ENCODE results near the gene CEP112.

Gene CEP112

DNA sequence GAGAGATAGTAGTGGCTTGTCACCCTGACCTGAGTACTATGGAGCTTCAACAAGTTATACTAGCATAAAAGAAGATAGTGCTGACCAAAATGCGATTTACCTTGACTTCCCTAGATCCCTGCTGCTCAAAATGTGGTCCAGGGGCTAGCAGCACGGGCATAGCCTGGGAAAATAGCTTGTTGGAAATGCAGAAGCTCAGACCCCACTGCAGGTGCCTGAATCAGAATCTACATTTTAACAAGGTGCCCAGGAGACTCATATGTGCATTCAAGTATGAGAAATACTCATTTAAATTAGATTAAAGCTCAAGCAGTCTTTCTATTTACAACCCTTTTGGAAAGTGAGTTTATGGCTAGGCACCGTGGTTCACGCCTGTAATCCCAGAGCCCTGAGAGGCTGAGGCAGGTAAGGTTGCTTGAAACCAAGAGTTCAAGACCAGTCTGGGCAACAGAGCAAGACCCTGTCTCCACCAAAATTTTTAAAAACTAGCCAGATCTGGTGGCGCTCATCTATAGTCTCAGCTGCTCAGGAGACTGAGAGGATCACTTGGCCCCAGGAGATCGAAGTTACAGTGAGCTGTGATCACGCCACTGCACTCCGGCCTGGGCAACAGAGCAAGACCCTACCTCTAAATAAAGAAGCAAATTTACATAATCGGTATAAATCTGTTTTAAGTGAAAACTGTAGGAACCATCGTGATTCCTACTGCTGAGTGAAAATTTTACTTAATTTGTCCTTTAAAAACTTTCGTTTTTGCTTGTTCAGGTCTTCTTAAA, 30.0 kb upstream of the CEP112 start:
- no peak for DNase-seq (ENCODE audit: insufficient read length, low spot score)
- TF ChIP-seq, protein P1, sequence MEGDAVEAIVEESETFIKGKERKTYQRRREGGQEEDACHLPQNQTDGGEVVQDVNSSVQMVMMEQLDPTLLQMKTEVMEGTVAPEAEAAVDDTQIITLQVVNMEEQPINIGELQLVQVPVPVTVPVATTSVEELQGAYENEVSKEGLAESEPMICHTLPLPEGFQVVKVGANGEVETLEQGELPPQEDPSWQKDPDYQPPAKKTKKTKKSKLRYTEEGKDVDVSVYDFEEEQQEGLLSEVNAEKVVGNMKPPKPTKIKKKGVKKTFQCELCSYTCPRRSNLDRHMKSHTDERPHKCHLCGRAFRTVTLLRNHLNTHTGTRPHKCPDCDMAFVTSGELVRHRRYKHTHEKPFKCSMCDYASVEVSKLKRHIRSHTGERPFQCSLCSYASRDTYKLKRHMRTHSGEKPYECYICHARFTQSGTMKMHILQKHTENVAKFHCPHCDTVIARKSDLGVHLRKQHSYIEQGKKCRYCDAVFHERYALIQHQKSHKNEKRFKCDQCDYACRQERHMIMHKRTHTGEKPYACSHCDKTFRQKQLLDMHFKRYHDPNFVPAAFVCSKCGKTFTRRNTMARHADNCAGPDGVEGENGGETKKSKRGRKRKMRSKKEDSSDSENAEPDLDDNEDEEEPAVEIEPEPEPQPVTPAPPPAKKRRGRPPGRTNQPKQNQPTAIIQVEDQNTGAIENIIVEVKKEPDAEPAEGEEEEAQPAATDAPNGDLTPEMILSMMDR (IDR thresholded peaks at IDR 0.05; ENCODE audit: insufficient read depth, missing control alignments): no peak
- no peak for FAIRE-seq

DNA sequence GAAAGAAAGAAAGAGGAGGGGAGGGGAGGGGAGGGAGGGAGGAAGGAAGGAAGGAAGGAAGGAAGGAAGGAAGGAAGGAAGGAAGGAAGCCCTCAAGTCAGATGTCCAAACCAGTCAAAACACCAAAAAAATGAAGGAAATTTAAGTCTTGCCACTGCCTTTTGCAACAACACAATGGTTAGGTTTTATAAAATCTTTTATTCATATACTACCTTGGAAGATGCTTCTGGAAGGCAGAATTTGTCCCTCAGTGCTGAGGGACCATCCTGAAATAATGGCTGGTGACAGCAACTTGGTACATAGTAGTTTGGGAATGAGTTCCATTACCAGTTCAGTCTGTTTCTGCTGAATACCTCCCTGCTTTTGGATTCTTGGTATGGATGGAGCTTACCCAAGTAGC, 29.4 kb upstream of the CEP112 start:
- TF ChIP-seq, protein P1 (IDR thresholded peaks at IDR 0.05; ENCODE audit: insufficient read depth, missing control alignments): no peak
- no peak for FAIRE-seq
- DNase-seq (ENCODE audit: insufficient read length, low spot score): no peak

DNA sequence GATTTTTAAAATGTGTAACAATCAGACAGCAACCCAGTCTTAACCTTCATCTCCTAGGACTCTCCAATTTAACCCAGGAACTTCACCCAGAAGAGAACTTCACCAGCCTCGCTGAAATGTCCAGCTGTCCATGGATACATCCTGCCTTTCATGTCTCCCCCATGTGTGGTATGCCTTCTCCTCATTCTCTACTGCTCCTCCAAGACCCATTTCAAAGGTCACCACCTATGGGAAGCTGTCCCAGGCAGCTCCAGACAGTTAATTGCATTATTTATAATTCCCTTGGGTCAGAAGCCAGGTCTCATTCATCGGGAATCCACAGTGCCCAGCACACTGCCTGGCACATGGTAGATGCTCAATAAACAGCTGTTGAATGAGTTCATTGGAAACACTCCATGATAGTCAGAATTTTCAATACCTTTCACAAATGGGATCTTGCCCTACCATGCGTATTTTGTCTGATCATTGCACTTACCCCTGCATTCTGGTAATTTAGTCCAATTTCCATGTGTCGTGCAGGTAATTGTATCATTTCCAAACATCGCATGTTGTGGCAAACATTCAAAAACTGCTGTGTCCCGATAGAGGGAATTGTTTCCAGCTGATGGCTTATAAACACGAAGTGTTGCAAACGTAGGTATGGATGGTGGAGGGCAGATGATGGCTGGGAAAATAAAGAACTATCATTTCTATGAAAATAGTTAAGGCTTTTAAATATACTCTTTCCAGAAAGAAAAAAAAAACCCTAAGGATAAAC, 28.3 kb upstream of the CEP112 start:
- DNase-seq (ENCODE audit: insufficient read length, low spot score) (no peak), FAIRE-seq (no peak)
- TF ChIP-seq, protein P1 (IDR thresholded peaks at IDR 0.05; ENCODE audit: insufficient read depth, missing control alignments): no peak

DNA sequence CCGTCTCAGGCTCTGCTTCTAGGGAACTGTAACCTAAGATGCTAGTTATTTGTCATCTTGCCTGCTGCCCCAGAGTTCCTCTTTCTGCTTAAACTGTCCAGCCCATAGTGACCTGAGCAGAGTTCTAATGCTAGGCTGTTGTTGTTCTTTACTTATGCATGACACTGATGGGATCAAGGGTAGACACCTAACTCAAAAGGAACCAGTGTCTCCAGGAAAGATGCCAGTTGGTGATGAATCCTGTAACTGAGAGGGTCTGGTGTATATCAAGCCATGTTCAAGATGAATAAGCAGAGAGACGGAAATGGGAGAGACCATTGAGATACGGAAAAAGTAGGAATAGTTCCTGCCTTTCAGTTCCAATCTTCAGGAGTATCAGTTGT, 23.6 kb upstream of the CEP112 start:
- TF ChIP-seq, protein P1 (IDR thresholded peaks at IDR 0.05; ENCODE audit: insufficient read depth, missing control alignments): no peak
- FAIRE-seq: no peak
- no peak for DNase-seq (ENCODE audit: insufficient read length, low spot score)

DNA sequence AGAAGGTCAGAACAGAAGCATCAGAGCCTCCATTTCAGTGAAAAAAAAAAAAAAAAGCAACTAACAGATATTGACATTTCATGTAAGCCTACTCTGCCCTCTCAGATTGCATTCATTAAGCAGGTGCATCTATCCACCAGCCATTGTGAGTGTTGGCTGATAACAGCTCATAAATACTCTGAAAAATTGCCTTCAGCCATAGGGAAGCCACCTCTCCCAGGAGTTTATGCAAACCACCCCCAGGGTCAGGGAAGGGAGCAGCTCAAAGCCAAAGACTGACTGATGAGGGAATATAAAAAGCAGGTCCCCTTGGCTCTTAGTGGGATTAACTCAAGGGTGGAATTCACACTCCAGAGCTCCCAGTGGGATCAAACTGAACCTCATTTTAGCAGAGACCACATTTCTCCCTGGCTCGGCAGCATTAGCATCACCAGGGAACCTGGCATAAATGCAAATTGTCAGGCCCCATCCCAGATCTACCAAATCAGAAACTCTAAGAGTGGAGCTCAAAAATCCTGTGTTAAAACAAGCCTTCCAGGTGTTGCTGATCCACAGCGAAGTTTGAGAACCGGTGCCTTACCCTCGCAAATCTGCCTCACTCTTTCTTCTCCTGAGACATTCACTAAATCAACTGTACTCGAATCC, 23.1 kb upstream of the CEP112 start:
- TF ChIP-seq, protein P1 (IDR thresholded peaks at IDR 0.05; ENCODE audit: insufficient read depth, missing control alignments): no peak
- FAIRE-seq (no peak), DNase-seq (ENCODE audit: insufficient read length, low spot score) (no peak)

DNA sequence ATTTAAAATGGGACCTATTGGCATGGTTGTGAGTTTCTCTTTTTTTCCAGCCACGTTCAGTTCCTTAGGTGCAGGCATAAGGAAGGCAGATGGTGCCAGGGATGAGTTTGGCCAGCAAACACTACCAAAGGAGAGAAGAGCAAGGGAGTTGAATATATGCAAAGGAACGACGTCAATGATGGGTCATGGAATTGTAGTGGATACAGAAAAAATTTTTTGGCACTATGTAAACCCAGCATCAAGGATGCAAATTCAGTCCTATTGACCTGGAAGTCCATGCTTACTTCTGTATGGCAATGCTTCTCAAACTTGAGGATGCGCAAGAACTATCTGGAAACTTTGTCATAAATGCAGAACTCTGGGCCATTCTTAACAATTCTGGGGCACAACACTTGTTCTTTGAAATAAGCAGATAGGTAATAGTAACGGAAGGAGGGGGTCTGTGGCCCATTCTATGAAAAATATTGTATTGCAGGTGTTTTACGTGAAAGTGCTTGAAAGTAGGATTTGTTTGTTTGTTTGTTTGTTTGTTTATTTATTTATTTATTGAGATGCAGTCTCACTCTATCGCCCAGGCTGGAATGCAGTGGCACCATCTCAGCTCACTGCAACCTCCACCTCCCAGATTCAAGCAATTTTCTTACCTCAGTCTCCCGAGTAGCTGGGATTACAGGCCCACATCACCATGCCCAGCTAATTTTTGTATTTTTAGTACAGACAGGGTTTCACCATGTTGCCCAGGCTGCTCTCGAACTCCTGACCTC, 19.3 kb upstream of the CEP112 start:
- DNase-seq (ENCODE audit: insufficient read length, low spot score) (no peak), FAIRE-seq (no peak)
- TF ChIP-seq, protein P1 (IDR thresholded peaks at IDR 0.05; ENCODE audit: insufficient read depth, missing control alignments): no peak
